Mesothelial cell of epicardium (in vitro differentiated cells): ENCODE data around the gene ZNF414. TPM values are rescaled to one million over a fixed set of nuclear protein-coding genes. Genes with fewer than 3 reads are reported as not detected.

Experiments
- DNase-seq, 2 experiments: peaks; one replicate each; pipeline ENCODE4 v3.0.0; 2021; ENCODE audit warnings: low spot score in 2 of 2; ENCODE audit not compliant: unreplicated experiment in 2 of 2
- H3K27ac Mint-ChIP-seq: 2 replicates; pipeline ENCODE4 v1.8.0; 2021; ENCODE audit warnings: mixed read lengths
- H3K27me3 Mint-ChIP-seq: 2 replicates; pipeline ENCODE4 v1.8.0; 2021; ENCODE audit warnings: low read depth, mixed read lengths
- H3K36me3 Mint-ChIP-seq: 2 replicates; pipeline ENCODE4 v1.8.0; 2021; ENCODE audit warnings: mixed read lengths
- H3K4me1 Mint-ChIP-seq: 2 replicates; pipeline ENCODE4 v1.8.0; 2021; ENCODE audit warnings: mixed read lengths
- H3K4me3 Mint-ChIP-seq: 2 replicates; pipeline ENCODE4 v1.8.0; 2021; ENCODE audit warnings: mild to moderate bottlenecking, moderate library complexity, mixed read lengths
- H3K9me3 Mint-ChIP-seq: 2 replicates; pipeline ENCODE4 v1.8.0; 2021; ENCODE audit warnings: mixed read lengths
- CTCF ChIP-seq: fragments of 200-600 bp; sonication (generic); IDR thresholded peaks from one replicate; pipeline ENCODE4 v1.5.0; 2021; ENCODE audit warnings: antibody characterized with exemption; ENCODE audit not compliant: unreplicated experiment
- total RNA-seq: library from RNA; stranded (reverse); gene quantifications from 3 replicates; pipeline ENCODE4 v1.2.1, GENCODE V29; 2021

The ZNF414 gene
- total RNA-seq, 1 donor from 2014 or later, result 35.5 TPM

DNA sequence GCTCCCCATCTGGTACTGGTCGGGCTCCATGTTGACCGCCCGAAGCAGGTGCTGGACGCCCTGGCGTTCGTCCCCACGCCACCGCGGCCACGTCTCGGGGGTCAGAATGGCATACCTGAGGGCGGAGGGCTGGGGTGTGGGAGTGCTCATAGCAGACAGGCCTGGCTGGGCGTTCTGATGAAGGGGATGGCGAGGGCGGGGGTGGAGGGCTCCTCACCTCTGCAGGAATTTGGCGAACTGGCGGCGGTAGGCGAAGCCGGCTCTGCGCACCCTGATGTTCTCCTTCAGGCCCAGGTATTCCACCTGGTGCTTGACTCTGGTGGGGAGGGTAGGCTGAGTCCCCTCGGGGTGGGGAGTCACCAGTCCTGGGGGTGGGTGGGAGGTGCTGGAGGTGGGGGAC is 22.3 kb upstream of the ZNF414 start:
- no peaks in the 10 kb centered on the region for H3K9me3 Mint-ChIP-seq
- no peak overlapping the region for H3K4me3 Mint-ChIP-seq
- TF ChIP-seq CTCF, result no peak
- H3K27ac Mint-ChIP-seq, result no peak overlapping the region
- no peak for DNase-seq
- no peaks in the 10 kb centered on the region for H3K27me3 Mint-ChIP-seq
- H3K36me3 Mint-ChIP-seq, result peaks cover 2% of the 10 kb centered on the region
- H3K4me1 Mint-ChIP-seq, result peaks cover 6% of the 10 kb centered on the region

DNA sequence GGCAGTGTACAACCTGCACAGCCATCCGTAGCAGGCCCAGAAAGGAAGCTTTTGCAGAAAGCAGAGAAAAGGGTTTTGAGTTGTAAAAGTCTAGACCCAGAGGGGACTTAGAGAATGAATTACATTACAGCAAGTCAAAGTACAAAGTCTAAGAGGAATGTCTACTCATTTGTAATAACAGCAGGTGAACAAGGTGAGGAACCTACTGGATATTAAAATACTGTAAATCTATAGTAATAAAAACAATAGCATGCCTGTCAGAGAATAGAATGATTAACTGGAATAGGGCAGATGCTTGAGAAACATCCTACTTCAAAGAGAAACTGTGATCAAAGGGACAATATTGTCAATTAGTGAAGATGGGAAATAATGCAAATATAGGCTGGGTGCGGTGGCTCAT is 18.3 kb upstream of the ZNF414 start:
- H3K36me3 Mint-ChIP-seq, result peaks cover 8% of the 10 kb centered on the region
- peaks cover 5% of the 10 kb centered on the region for H3K9me3 Mint-ChIP-seq
- H3K27ac Mint-ChIP-seq, result no peak overlapping the region
- H3K4me1 Mint-ChIP-seq, result peaks cover 8% of the 10 kb centered on the region
- no peaks in the 10 kb centered on the region for H3K27me3 Mint-ChIP-seq
- no peak overlapping the region for H3K4me3 Mint-ChIP-seq
- no peak for TF ChIP-seq CTCF
- no peak for DNase-seq

DNA sequence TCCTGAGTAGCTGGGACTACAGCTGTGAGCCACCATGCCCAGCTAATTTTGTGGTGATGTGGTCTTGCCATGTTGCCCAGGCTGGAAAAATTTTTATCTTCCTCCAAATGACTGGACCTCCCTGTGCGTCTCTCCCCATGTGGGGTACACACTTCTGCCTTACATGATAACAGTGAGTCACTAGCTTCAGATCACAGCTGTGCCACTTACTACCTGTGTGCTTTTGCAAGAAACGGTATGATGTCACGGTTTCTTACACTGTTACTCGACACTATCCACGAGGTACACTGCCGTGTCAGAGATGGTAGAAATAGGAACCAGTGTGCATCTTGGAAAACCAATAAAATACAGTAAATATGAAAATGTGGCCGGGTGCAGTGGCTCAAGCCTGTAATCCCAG is 17.5 kb upstream of the ZNF414 start:
- peaks cover 10% of the 10 kb centered on the region for H3K36me3 Mint-ChIP-seq
- no peak for TF ChIP-seq CTCF
- no peak overlapping the region for H3K27ac Mint-ChIP-seq

GRCh38 chr19:8530061-8530679 is 16.2 kb upstream of the ZNF414 start:
- peaks cover 14% of the 10 kb centered on the region for H3K4me1 Mint-ChIP-seq
- peaks cover 5% of the 10 kb centered on the region for H3K9me3 Mint-ChIP-seq
- no peak for DNase-seq
- H3K27me3 Mint-ChIP-seq, result no peaks in the 10 kb centered on the region
- H3K27ac Mint-ChIP-seq, result no peak overlapping the region
- no peak overlapping the region for H3K4me3 Mint-ChIP-seq
- peaks cover 10% of the 10 kb centered on the region for H3K36me3 Mint-ChIP-seq
- no peak for TF ChIP-seq CTCF

More for the DNA sequence above, 17.5 kb upstream of the ZNF414 start:
- no peak for DNase-seq
- peaks cover 5% of the 10 kb centered on the region for H3K9me3 Mint-ChIP-seq
- peaks cover 14% of the 10 kb centered on the region for H3K4me1 Mint-ChIP-seq
- H3K4me3 Mint-ChIP-seq, result no peak overlapping the region
- no peaks in the 10 kb centered on the region for H3K27me3 Mint-ChIP-seq

GRCh38 chr19:8529369-8530006 is 15.5 kb upstream of the ZNF414 start:
- TF ChIP-seq CTCF, result no peak
- Mint-ChIP-seq H3K4me3 (no peak overlapping the region), H3K36me3 (peaks cover 10% of the 10 kb centered on the region), H3K27me3 (no peaks in the 10 kb centered on the region), H3K4me1 (peaks cover 14% of the 10 kb centered on the region), H3K9me3 (peaks cover 5% of the 10 kb centered on the region), H3K27ac (no peak overlapping the region)
- no peak for DNase-seq
